GM12892 (cell line): ENCODE measurements around the gene CENPT.

Experiments used
- POLR2A ChIP-seq: IDR thresholded peaks from 2 replicates; pipeline ENCODE4 v1.6.1; 2011; ENCODE audit warnings: low read depth, low read length, control low read depth
- POLR2AphosphoS5 ChIP-seq: IDR thresholded peaks from 2 replicates; pipeline ENCODE4 v1.6.1; 2011; ENCODE audit warnings: low read depth, low read length, control low read depth
- TAF1 ChIP-seq: IDR thresholded peaks from 2 replicates; pipeline ENCODE4 v1.6.1; 2011; ENCODE audit warnings: low read depth, mild to moderate bottlenecking, control low read depth, low read length, borderline replicate concordance

DNA sequence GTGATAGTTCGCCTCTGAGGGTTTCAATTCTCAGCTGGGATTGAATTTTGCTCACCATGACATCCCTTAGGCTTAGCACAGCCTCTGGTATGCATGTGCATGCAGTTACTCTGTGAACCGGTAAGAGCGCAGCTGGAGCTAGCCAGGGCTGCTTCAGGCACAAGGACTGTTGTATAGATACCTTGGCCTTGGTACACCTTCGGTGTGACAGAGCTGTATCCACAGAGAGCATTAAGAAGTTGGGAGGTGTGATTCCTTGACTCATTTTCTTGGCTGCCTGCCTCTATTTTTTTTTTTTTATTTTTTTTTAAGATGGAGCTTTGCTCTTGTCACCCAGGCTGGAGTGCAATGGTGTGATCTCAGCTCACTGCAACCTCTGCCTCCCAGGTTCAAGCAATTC is 3.0 kb downstream of the CENPT start:
- TF ChIP-seq POLR2AphosphoS5: no peak
- no peak for TF ChIP-seq POLR2A
- TF ChIP-seq TAF1: no peak
